ENCODE results near the gene DENND5B. TPM values are rescaled to one million over a fixed set of nuclear protein-coding genes. Genes with fewer than 3 reads are reported as not detected.
A peak's percentile ranks its signal among the peaks of the same experiment; 100 is the strongest.
"Not testable (repeated sequence)": the region's sequence is repeated elsewhere in the genome, so short reads cannot be mapped to it uniquely, and the experiment has no call there.

DENND5B gene
- total RNA-seq, 1 donor from 2014 or later, result 7.8 TPM

- no peak for DNase-seq (ENCODE audit: low read depth, low spot score)
Observed at GRCh38 chr12:31386364-31386777, 204.6 kb downstream of the DENND5B start.

- DNase-seq (ENCODE audit: low read depth, low spot score), result not testable (repeated sequence)
Observed at GRCh38 chr12:31377210-31377609, 213.7 kb downstream of the DENND5B start.

GRCh38 chr12:31375422-31375821 lies 215.5 kb downstream of the DENND5B start:
- not testable (repeated sequence) for DNase-seq (ENCODE audit: low read depth, low spot score)

- no peak for DNase-seq (ENCODE audit: low read depth, low spot score)
Observed at GRCh38 chr12:31371256-31371620, 219.7 kb downstream of the DENND5B start.

- DNase-seq (ENCODE audit: low read depth, low spot score), result no peak
Observed at GRCh38 chr12:31370531-31371255, 220.2 kb downstream of the DENND5B start.

GRCh38 chr12:31369712-31370521 lies 221.0 kb downstream of the DENND5B start:
- DNase-seq (ENCODE audit: low read depth, low spot score), result peak; percentile 8

GRCh38 chr12:31368666-31369361 lies 222.1 kb downstream of the DENND5B start:
- DNase-seq (ENCODE audit: low read depth, low spot score), result no peak

- DNase-seq (ENCODE audit: low read depth, low spot score), result no peak
Observed at GRCh38 chr12:31366104-31366621, 224.8 kb downstream of the DENND5B start.

- no peak for DNase-seq (ENCODE audit: low read depth, low spot score)
Observed at GRCh38 chr12:31363831-31364230, 227.1 kb downstream of the DENND5B start.

GRCh38 chr12:31363416-31363809 lies 227.5 kb downstream of the DENND5B start:
- DNase-seq (ENCODE audit: low read depth, low spot score), result no peak

- DNase-seq (ENCODE audit: low read depth, low spot score), result no peak
Observed at GRCh38 chr12:31362759-31363415, 228.0 kb downstream of the DENND5B start.

GRCh38 chr12:31362115-31362758 lies 228.7 kb downstream of the DENND5B start:
- no peak for DNase-seq (ENCODE audit: low read depth, low spot score)

- no peak for DNase-seq (ENCODE audit: low read depth, low spot score)
Observed at GRCh38 chr12:31361730-31362114, 229.2 kb downstream of the DENND5B start.

- DNase-seq (ENCODE audit: low read depth, low spot score), result no peak
Observed at GRCh38 chr12:31355747-31356107, 235.2 kb downstream of the DENND5B start.

- no peak for DNase-seq (ENCODE audit: low read depth, low spot score)
Observed at GRCh38 chr12:31353750-31354708, 236.9 kb downstream of the DENND5B start.

GRCh38 chr12:31346267-31346666 lies 244.7 kb downstream of the DENND5B start:
- DNase-seq (ENCODE audit: low read depth, low spot score), result no peak

- DNase-seq (ENCODE audit: low read depth, low spot score), result no peak
Observed at GRCh38 chr12:31343139-31343538, 247.8 kb downstream of the DENND5B start.

- DNase-seq (ENCODE audit: low read depth, low spot score), result no peak
Observed at GRCh38 chr12:31342286-31342685, 248.7 kb downstream of the DENND5B start.

- DNase-seq (ENCODE audit: low read depth, low spot score), result no peak
Observed at GRCh38 chr12:31339831-31340622, 250.9 kb downstream of the DENND5B start.
